ENCODE results near the gene PRM1.
"Not testable (repeated sequence)": the region's sequence is repeated elsewhere in the genome, so short reads cannot be mapped to it uniquely, and the experiment has no call there.

PRM1 gene

DNA sequence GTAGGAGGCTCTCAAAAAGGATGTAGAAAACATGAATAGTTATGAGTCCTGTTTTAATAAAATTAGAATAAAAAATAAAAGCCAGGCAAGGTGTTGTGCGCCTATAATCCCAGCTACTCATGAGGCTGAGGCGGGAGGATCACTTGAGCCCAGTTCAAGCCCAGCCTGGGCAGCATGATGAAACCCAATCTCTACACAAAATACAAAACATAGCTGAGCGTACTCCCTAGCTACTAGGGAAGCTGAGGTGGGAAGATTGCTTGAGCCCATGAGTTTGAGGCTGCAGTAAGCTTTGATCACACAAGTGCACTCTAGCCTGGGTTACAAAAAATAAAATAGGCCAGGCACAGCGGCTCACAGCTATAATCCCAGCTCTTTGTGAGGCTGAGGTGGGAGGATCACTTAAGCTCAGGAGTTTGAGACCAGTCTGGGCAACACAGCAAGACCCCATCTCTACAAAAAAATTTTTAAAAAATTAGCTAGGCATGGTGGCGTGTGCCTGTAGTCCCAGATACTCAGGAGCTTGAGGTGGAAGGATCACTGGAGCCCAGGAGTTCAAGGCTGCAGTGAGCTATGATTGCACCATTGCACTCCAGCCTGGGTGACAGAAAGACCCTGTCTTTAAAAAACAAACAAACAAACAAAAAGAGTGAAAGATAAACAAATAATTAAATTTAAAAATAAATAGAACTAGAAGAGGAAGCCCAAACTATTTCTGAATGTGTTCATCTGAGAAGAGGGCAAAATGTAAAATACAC is 17.2 kb upstream of the PRM1 start:
- DNase-seq (ENCODE audit: low read depth in 2 of 2): no peak

DNA sequence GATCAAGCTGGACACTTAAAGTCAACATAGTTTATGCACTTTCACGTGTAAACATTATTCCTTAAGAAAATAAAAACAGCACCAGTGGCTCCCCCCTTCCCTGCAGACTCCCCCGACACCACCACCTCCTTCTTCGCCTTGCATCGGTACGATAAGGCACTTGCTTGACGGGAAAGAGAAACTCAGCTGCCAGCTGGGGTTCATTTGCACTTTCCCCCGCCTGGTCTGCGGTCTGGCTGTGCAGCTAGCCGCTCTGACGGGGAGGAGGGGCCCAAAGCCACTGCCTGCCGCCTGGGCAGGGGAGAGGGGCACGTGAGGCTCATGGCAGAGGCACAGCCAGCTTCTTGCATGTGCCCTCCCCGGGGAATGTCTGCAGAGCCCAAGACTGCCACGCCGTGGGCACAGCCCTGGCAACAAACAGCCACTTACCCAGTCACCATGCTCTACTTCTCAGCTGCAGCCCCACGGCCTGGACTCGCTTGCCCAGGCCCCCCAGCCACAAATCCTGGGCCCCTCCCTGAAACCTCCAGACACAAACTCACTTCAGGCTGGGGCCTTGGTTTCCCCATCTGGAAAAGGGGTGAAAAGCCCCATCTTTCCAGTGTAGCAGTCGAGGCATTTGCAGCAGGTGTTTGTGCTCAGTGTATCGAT is 16.5 kb upstream of the PRM1 start:
- DNase-seq (ENCODE audit: low read depth in 2 of 2): peak; percentile 39 to 45

DNA sequence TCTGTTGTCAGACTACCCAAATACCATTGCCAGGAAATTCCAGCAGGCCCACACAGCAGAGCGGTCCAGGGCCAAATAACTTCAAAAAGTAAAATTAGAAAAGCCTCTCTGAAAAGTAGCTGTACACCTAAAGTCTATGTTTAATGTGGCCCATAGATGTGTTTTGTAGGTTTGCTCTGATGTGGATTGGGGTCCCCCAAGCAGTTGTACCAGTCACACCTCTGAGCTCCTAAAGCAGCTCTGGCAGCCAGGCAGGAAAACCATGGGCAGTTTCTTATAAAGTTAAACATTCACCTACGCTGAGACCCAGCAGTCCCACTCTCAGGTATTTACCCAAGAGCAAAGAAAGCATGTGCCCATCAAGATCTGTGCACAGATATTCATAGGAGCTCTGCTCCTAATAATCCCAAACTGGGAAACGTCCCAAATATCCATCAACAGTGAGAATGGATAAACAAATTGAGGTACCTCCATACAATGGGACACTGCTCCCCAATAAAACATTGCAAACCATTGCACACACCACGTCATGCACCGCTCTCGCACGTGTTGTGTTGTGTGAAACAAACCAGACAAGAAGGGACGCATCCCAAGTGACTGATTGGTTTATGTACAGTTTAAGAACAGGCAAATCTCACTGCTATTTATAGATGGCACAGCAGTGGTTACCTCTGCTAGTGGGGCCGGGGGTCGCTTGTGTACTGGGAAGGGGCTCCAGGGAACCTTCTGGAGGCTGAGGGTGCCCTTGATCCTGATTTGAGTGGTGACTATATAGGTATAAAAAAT is 15.8 kb upstream of the PRM1 start:
- no peak for DNase-seq (ENCODE audit: low read depth in 2 of 2)

DNA sequence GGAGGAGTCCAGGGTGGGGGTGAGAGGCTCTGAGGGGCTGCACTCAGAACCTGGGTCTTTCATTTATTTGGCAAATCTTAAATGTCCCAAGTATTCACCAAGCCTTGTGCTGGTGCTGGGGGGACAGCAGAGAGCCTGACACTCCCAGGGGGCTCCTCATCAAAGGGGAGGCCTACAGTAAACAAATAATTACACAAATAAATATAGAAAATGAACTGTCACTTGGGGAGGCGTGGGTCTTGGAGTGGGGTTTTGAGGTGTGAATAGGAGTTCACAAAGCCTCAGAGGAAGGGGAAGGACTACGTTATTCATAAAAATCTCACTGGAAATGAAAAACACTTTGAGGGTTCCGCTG is 15.2 kb upstream of the PRM1 start:
- DNase-seq (ENCODE audit: low read depth in 2 of 2): no peak

DNA sequence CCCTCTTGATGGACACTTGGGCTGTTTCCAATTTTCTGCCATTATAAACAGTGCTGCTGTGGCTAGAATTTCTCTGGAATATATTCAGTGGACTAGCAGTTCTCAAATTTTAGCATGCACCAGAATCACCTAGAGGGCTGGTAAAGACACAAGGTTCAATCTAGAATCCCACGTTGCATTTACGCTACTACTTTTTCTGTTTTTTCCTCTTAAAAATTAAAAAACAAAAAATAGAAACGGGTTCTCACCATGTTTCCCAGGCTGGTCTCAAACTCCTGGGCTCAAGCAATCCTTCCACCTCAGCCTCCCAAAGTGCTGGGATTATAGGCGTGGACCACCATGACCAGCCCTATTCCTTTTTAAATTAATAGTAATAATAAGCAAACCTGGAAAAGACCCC is 14.5 kb upstream of the PRM1 start:
- DNase-seq (ENCODE audit: low read depth in 2 of 2): no peak

DNA sequence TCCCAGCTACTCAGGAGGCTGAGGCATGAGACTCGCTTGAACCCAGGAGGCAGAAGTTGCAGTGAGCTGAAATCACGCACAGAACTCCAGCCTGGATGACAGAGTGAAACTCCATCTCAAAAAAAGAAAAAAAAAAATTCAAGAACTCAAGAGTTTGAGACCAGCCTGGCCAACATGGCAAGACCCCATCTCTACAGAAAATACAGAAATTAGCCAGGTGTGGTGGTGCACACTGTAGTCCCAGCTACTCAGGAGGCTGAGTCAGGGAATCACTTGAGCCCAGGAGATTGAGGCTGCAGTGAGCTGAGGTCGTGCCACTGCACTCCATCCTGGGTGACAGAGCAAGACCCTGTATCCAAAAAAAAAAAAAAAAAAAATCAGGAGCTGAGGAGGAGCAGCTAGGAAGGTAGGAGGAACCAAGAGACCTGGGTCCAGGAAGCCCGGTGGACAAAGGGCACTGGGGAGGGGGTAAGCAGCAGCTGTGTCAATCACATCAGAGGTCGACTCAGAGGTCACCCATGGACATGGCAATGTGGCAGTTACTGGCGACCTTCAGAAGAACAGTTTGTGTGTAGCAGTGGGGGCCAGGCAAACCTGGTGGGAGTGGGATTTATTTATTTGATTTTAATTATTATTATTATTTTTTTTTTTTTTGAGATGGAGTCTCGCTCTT is 11.1 kb upstream of the PRM1 start:
- DNase-seq (ENCODE audit: low read depth in 2 of 2): no peak

DNA sequence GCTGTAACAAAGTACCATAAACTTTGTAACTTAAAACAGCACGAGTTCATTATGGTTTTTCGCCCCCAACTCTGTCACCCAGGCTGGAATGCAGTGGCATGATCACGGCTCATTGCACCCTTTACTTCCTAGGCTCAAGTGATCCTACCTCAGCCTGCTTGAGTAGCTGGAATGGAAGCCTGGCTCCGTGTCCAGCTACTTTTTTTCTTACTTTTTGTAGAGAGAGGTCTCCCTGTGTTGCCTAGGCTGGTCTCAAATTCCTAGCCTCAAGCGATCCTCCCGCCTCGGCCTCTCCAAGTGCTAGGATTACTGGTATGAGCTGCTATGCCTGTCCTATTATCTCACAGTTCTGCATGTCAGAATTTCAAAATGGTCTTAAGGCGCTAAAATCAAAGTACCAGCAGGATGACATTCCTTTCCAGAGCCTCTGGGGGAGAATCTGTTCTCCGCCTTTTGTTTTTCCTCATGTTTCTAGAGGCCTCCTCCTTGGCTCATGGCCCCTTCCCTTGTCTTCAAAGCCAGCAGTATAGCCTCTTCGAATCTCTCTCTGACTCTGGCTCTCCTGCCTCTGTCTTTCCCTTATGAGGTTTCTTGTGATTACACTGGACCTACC is 10.1 kb upstream of the PRM1 start:
- no peak for DNase-seq (ENCODE audit: low read depth in 2 of 2)

DNA sequence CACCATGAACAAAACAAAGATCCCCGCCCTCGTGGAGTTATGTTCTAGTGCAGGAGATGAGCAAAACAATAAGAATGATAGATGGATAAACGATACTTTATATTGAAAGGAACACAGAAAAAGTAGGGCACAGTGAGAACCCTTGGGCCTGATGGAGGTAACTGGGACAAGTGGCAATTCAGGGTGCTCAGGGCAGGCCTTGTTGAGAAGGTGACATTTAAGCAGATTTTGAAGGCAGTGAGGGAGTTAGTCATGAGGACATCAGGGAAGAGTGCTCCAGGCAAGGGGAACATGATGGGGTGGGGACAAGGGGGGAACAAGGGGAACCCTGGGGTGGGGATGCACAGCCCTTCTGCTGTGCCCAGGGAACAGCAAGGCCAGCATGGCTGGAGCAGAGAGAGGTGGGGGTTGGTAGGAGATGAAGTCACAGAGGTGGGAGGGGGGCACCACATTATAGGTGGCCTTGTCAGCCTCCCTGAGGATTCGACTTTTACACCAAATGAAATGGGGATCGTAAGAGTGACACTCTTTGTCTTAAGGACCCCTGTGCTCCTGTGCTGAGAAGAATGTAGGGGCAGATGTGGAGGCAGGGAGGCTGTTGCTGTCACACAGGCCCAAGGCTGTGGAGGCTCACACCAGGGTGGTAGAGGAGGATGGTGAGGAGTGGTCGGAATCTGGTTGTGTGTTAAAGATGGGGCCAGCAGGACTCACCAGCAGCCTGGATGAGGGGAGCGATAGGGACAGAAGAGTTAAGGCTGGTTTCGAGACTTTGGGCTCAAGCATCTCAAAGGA is 9.2 kb upstream of the PRM1 start:
- no peak for DNase-seq (ENCODE audit: low read depth in 2 of 2)

DNA sequence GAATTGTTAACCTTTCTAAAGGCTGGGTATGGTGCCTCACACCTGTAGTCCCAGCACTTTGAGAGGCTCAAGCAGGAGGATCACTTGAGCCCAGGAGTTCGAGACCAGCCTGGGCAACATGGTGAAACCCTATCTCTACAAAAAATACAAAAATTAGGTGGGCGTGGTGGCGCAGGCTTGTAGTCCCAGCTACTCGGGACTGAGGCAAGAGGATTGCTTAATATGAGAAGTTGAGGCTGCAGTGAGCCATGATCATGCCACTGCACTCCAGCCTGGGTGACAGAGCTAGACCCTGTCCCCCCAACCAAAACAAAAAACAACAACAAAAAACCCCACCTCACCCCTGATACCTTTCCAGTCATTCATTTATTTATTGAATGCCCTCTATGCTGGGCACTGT is 8.6 kb upstream of the PRM1 start:
- not testable (repeated sequence) for DNase-seq (ENCODE audit: low read depth in 2 of 2)

DNA sequence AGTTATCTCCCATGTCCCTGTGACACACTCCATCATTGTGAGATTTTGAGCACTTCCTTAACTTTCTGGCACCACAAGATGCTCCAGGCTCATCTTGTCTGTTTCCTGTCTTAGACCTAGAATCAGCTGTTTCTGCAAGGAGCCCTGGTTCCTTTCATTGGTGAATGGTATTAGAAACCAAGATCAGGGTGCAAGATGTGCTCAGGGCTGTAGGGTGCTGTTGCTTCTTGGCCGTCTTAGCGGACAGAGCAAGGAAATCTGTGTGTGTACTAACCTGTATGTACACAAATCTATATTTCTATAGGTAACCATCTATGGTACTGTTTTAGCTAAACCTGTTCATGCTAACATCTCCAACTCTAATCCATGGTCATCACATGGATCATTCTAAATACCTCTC is 8.1 kb upstream of the PRM1 start:
- no peak for DNase-seq (ENCODE audit: low read depth in 2 of 2)

DNA sequence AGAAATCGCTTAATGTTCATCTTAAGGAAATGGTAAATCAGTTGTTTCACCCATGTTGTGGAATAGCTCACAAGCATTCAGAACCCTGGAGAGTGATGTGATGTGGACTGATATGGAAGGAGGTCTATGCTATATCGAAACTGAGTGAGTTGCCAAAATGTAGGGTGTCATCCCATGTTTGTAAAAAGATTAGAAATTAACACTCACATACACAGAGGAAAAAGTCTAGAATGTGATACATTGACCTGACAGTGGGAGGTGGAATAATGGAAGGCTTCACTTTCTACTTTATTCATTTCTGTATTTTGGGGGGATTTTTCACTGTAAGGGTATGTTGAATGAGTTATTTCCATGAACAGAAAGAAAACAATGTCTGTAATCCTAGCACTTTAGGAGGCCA is 4.7 kb upstream of the PRM1 start:
- no peak for DNase-seq (ENCODE audit: low read depth in 2 of 2)

DNA sequence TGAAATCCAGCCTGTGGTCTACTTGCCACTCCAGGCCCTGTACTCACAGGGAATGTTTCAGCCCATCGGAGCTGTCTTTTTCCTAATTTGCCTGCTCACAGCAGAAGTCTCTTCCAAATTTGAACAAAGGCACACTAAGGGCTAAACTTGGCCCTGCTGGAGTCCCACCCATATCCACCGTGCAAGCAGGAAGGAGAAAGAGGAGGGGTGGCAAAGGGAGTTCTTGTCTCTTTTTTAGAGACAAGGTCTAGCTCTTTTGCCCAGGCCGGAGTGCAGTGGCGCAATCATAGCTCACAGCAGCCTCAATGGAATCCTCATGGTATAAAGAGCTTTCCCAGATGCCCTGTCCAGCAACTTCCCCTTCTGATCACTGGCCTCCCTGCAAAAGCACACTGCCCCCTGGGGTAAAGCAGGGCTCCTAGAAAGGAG is 2.7 kb upstream of the PRM1 start:
- no peak for DNase-seq (ENCODE audit: low read depth in 2 of 2)

DNA sequence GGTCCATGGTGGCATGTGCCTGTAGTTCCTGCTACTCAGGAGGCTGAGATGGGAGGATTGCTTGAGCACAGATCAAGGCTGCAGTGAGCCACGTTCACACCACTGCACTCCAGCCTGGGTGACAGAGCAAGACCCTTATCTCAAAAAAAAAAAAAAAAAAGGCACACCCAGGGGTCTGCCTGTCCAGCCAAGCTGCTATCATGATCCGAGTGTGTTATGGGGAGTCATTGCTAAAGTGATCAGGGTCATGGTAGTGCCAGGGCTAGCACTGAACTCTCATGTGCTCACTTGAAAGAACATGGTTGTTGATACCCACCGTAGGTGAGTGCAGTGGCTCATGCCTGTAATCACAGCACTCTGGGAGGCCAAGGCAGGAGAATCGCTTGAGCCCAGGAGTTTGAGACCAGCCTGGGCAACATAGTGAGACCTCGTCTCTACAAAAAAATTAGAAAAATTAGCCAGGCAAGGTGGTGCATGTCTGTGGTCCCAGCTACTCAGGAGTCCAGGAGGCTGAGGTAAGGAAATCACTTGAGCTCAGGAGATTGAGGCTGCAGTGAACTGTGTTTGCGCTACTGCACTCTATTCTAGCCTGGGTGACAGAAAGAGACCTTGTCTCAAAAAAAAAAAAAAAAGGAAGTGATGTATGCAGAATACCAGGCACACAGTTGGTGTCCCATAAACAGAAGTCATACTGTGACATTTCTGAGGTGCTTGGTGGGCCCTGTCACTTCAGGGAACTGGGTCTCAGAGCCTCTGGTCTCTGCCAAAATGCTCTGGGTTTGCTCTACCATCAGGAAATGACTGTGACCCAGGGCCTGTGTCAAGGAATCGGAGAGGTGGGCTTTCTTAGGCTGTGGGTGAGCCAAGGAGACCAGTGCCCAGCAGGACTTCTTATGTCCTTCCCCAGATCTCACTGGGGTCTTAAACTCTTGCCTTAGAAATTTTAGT is 2.2 kb downstream of the PRM1 start:
- no peak for DNase-seq (ENCODE audit: low read depth in 2 of 2)

DNA sequence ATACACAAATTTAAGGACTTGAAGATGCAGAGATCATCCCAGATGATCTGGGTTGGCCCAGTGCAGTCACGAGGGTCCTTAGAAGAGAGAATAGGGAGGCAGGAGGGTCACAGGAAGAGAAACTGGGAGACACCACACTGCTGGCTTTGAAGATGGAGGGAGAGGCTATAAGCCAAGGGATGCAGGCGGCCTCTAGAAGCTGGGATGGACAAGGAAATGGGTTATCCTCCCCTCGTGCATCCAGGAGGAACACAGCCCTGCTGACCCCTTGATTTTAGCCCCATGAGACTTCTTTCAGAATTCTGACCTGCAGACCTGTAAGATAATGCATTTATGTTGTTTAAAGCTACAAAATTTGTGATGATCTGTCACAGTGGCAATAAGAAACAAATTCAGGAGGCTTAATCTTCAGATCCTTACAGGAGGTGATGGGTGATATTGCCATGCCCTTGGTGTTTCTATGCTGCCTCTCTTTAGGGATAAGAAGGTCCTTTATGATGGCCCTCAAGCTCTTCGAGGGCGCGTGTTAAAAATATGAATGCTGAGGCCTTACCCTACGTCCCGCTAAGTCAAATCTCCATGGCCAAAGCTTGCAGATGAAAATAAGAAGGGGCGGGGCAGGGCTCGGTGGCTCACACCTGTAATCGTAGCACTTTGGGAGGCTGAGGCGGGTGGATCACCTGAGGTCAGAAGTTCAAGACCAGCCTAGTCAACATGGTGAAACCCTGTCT is 3.4 kb downstream of the PRM1 start:
- no peak for DNase-seq (ENCODE audit: low read depth in 2 of 2)

DNA sequence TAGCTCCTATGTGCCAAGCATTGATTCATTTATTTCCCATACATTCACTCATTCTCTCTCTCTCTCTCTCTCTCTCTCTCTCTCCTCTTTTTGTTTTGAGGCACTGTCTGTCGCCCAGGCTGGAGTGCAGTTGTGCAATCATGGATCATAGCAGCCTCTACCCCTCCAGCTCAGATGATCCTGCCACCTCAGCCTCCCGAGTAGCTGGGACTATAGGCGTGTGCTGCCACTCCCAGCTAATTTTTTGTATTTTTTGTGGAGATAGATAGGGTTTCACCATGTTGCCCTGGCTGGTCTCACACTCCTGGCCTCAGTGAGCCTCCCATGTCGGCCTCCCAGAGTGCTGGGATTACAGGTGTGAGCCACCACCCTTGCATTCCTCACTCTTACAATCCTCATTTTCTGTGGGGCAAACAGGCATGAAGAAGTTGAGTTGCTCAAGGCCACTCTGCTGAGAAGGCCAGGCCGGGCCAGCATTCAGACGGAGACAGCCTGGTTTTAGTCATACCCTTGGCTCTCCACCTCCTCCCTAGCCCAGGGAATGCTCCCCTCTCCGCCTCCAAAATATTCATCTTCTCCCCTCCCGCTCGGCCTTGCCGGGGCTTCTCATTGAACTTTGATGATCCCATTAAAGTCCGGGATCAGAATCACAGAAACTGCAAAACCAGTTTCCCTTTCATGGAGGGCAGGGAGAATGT is 4.1 kb downstream of the PRM1 start:
- DNase-seq (ENCODE audit: low read depth in 2 of 2): no peak

DNA sequence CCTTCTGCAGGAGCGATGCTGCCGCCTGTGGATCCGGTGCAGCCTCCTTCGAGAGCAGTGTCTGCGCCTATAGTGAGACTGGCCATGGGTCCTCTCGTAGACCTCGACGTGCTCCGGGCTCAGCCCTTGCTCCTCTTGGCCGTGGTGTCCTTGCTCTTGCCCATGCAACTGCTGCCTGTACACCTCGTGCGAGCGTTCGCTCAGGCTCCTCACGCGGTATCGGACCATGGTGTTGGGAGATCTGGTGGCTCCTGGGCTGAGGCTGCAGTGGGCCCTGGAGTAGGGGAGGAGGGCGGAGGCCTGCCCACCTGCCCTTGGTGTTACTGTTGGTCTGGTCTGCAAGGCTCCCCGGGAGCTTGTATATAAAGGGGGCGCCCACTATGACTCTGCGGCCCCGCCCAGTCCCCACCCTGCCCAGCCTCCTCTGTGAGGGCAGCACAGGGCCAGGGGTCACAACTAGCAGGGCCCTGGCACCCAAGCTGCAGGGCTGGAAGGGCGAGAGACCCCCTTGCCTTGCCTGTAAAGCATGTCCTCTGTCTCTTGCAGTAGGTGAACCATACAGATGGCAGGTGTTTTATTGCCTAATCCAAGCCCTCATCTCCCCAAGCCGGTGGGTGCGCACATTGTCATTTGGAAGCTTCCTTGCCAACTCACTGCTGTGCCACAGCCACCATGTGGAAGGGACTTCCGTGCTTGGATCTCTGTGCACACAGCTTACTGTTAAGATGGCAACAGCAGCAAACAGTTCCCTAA is 4.8 kb downstream of the PRM1 start, which contains the start of gene PRM2:
PRM2 (minus strand) TSS at position 338 of the 753 bp plus-strand sequence; CDS start at position 228, 110 bp downstream.
- DNase-seq (ENCODE audit: low read depth in 2 of 2): no peak

DNA sequence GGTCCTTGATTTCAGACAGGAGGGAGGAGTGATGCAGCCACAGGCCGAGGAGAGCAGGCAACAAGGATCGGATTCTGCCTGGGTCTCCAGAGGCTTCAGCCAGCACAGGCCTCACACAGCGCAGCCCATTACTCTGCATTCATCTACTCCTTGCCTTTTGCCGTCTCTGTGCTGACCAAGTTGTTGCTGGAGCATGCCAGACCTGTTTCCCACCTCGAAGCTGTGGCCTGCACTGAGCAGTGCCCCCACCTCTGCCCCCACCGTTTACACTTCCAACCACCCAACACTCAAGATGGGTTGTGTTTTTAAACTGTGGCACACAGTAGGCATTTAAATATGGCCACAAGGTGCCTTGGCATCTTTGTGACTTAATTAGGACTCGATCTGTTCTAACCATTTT is 6.2 kb downstream of the PRM1 start:
- no peak for DNase-seq (ENCODE audit: low read depth in 2 of 2)
